ENCODE data around the gene LY6G6F. TPM values are rescaled to one million over a fixed set of nuclear protein-coding genes. Genes with fewer than 3 reads are reported as not detected.

LY6G6F gene
- total and polyA plus RNA-seq, 2 of the 13 experiments (the other 11 are each of a cell fraction or from before 2014, with no cell fraction given): not detected

GRCh38 chr6:31736021-31736767 is 29.5 kb downstream of the LY6G6F start, which contains the start of gene CLIC1 (continued):
- TF ChIP-seq ZNF12 (CRISPR knock-in tag; IDR thresholded peaks at IDR 0.05) (no peak; the same call in 1 of the 2 replicates), ZBTB38 (CRISPR knock-in tag; IDR thresholded peaks at IDR 0.05) (no peak), SMARCE1 (IDR thresholded peaks at IDR 0.05; ENCODE audit: borderline replicate concordance) (no peak), ZNF598 (CRISPR knock-in tag; IDR thresholded peaks at IDR 0.05; ENCODE audit: borderline replicate concordance) (no peak; the same call in 1 of the 2 replicates), ZNF3 (CRISPR knock-in tag; IDR thresholded peaks at IDR 0.05) (peak; percentile 34; the same call in 1 of the 2 replicates), HOXA9 (CRISPR knock-in tag; IDR thresholded peaks at IDR 0.05; ENCODE audit: borderline replicate concordance) (0 out of 2 replicates have a peak, but pooled peaks have one; percentile 72), CREM (IDR thresholded peaks at IDR 0.05) (no peak; the same call in 1 of the 2 replicates), CREM (CRISPR knock-in tag; IDR thresholded peaks at IDR 0.05) (no peak), ZNF768 (CRISPR knock-in tag; IDR thresholded peaks at IDR 0.05) (peak; percentile 73), CSRNP2 (CRISPR knock-in tag; conservative IDR thresholded peaks at IDR 0.05; ENCODE audit: low read depth) (no peak), BCL6 (CRISPR knock-in tag; IDR thresholded peaks at IDR 0.05) (peak; percentile 69), ZNF331 (CRISPR knock-in tag; IDR thresholded peaks at IDR 0.05) (peak; percentile 84), ETV6 (CRISPR knock-in tag; conservative IDR thresholded peaks at IDR 0.05) (peak; percentile 83), RAD51 (IDR thresholded peaks at IDR 0.05; ENCODE audit: borderline replicate concordance) (no peak), KLF6 (CRISPR knock-in tag; IDR thresholded peaks at IDR 0.05) (peak; percentile 43; the same call in 1 of the 2 replicates), SIN3A (IDR thresholded peaks at IDR 0.05; ENCODE audit: borderline replicate concordance, low read depth, low read length) (peak; percentile 87; the same call in 1 of the 2 replicates), ZNF503 (CRISPR knock-in tag; IDR thresholded peaks at IDR 0.05) (peak; percentile 59; the same call in 1 of the 2 replicates), HOXA5 (CRISPR knock-in tag; IDR thresholded peaks at IDR 0.05) (peak; percentile 37; the same call in 1 of the 2 replicates), MIXL1 (CRISPR knock-in tag; IDR thresholded peaks at IDR 0.05) (peak; percentile 38; the same call in 1 of the 2 replicates), ZNF138 (CRISPR knock-in tag; IDR thresholded peaks at IDR 0.05; ENCODE audit: low read depth) (no peak)
- TF ChIP-seq, protein P1, sequence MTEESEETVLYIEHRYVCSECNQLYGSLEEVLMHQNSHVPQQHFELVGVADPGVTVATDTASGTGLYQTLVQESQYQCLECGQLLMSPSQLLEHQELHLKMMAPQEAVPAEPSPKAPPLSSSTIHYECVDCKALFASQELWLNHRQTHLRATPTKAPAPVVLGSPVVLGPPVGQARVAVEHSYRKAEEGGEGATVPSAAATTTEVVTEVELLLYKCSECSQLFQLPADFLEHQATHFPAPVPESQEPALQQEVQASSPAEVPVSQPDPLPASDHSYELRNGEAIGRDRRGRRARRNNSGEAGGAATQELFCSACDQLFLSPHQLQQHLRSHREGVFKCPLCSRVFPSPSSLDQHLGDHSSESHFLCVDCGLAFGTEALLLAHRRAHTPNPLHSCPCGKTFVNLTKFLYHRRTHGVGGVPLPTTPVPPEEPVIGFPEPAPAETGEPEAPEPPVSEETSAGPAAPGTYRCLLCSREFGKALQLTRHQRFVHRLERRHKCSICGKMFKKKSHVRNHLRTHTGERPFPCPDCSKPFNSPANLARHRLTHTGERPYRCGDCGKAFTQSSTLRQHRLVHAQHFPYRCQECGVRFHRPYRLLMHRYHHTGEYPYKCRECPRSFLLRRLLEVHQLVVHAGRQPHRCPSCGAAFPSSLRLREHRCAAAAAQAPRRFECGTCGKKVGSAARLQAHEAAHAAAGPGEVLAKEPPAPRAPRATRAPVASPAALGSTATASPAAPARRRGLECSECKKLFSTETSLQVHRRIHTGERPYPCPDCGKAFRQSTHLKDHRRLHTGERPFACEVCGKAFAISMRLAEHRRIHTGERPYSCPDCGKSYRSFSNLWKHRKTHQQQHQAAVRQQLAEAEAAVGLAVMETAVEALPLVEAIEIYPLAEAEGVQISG (CRISPR knock-in tag; IDR thresholded peaks at IDR 0.05): peak; percentile 60
- TF ChIP-seq, protein P2, sequence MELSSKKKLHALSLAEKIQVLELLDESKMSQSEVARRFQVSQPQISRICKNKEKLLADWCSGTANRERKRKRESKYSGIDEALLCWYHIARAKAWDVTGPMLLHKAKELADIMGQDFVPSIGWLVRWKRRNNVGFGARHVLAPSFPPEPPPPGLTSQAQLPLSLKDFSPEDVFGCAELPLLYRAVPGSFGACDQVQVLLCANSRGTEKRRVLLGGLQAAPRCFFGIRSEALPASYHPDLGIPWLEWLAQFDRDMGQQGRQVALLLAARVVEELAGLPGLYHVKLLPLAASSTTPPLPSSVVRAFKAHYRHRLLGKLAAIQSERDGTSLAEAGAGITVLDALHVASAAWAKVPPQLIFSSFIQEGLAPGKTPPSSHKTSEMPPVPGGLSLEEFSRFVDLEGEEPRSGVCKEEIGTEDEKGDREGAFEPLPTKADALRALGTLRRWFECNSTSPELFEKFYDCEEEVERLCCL (CRISPR knock-in tag; IDR thresholded peaks at IDR 0.05; ENCODE audit: borderline replicate concordance): peak; percentile 81; the same call in 1 of the 2 replicates
